Sigmoid colon (tissue), 7 donors: ENCODE measurements around the gene HACD2. TPM values are rescaled to one million over a fixed set of nuclear protein-coding genes. Genes with fewer than 3 reads are reported as not detected.

Experiments used
- DNase-seq: peaks from one replicate; pipeline ENCODE4 v3.0.0-alpha.2; 2019
- H3K27ac ChIP-seq, 4 donors: fragments of 200-600 bp; sonication (generic); one replicate each; pipeline ENCODE4 v1.5.1; 2016 to 2019; ENCODE audit warnings: mild to moderate bottlenecking in 1 of 4
- H3K27me3 ChIP-seq, 3 donors: fragments of 200-600 bp; sonication (generic); one replicate each; pipeline ENCODE4 v1.5.1; 2019; ENCODE audit warnings: mild to moderate bottlenecking in 1 of 3
- H3K36me3 ChIP-seq, 4 donors: fragments of 200-600 bp; sonication (generic); one replicate each; pipeline ENCODE4 v1.5.1; 2016 to 2019
- H3K4me1 ChIP-seq, 4 donors: fragments of 200-600 bp; sonication (generic); one replicate each; pipeline ENCODE4 v1.5.1; 2017 to 2019
- H3K4me3 ChIP-seq, 4 donors: fragments of 200-600 bp; sonication (generic); one replicate each; pipeline ENCODE4 v1.5.1; 2017 to 2019; ENCODE audit warnings: mild to moderate bottlenecking in 2 of 4, moderate library complexity in 1 of 4
- H3K9me3 ChIP-seq, 4 donors: fragments of 200-600 bp in 3 of 4; sonication (generic) in 3 of 4; one replicate each; pipeline versions ENCODE4 v1.5.1 to v1.6.1; 2013 to 2019
- CTCF ChIP-seq, 4 experiments: fragments of 450-650 bp in 3 of 4; fragments of 200-600 bp in 1 of 4; IDR thresholded peaks; one replicate each; pipeline ENCODE4 v1.5.1; 2016 to 2019; ENCODE audit warnings: antibody characterized with exemption in 4 of 4, mild to moderate bottlenecking in 3 of 4, moderate library complexity in 2 of 4
- EP300 ChIP-seq, 4 donors: sonication (generic); formaldehyde crosslinking; IDR thresholded peaks; one replicate each; pipeline ENCODE4 v1.6.1; 2017; ENCODE audit warnings: antibody characterized with exemption in 4 of 4
- POLR2A ChIP-seq, 2 donors: fragments of 450-650 bp; IDR thresholded peaks; one replicate each; pipeline ENCODE4 v1.6.1; 2016; ENCODE audit warnings: antibody characterized with exemption in 2 of 2, mild to moderate bottlenecking in 2 of 2, moderate library complexity in 2 of 2
- POLR2AphosphoS5 ChIP-seq, 4 donors: sonication (generic); formaldehyde crosslinking; IDR thresholded peaks; one replicate each; pipeline ENCODE4 v1.6.1; 2017; ENCODE audit warnings: antibody characterized with exemption in 4 of 4
- WGBS, 2 donors: extraction: QIAGEN DNeasy Blood & Tissue Kit; methylation state at CpG; one replicate each; pipeline ENCODE4 v1.1.7; 2013; 5-methylcytosine and 5-hydroxymethylcytosine counted together
- intact Hi-C: fragments of 100-400 bp; cut with DNase I; formaldehyde crosslinking; loops from one replicate; pipeline ENCODE4 v1.15.1; 2023
- polyA plus RNA-seq, 3 donors: library from polyadenylated mRNA; stranded (reverse); fragments of 200-250 nt; gene quantifications; one replicate each; pipeline ENCODE4 v1.2.3, GENCODE V29; 2013
- total RNA-seq, 4 donors: library from RNA; depleted of rRNA; stranded (reverse); fragments of >200 nt; gene quantifications; one replicate each; pipeline ENCODE4 v1.1.0, GENCODE V29; 2016
- donor health status: healthy with polysubstance abuse.
- donor health status: Bipolar disorder and iron deficiency.
- donor health status: healthy.

Gene HACD2
- total and polyA plus RNA-seq, 7 donors: 6.6 to 26.4 (median 18.6) TPM

GRCh38 chr3:123469323-123469995, 115.4 kb downstream of the HACD2 start:
- Histone ChIP-seq H3K27me3 (no peaks in the 10 kb centered on the region), H3K4me1 (no peaks in the 10 kb centered on the region), H3K36me3 (no peaks in the 10 kb centered on the region), H3K4me3 (no peak overlapping the region), H3K9me3 (no peaks in the 10 kb centered on the region), H3K27ac (no peak overlapping the region)
- intact Hi-C loops: no loop called here
- DNase-seq: no peak
- WGBS, 2 donors: 77 to 85% methylated on average over 11 of the region's 11 CpGs
- TF ChIP-seq POLR2A (IDR thresholded peaks at IDR 0.05) (no peak), CTCF (IDR thresholded peaks at IDR 0.05) (no peak), EP300 (IDR thresholded peaks at IDR 0.05) (no peak), POLR2AphosphoS5 (IDR thresholded peaks at IDR 0.05) (no peak)

- intact Hi-C loops: no loop called here
- Histone ChIP-seq H3K27me3 (no peaks in the 10 kb centered on the region), H3K4me1 (no peaks in the 10 kb centered on the region), H3K4me3 (no peak overlapping the region), H3K27ac (no peak overlapping the region), H3K9me3 (no peaks in the 10 kb centered on the region), H3K36me3 (no peaks in the 10 kb centered on the region)
- peak; percentile 6 for DNase-seq
- TF ChIP-seq POLR2AphosphoS5 (IDR thresholded peaks at IDR 0.05) (no peak), CTCF (IDR thresholded peaks at IDR 0.05) (no peak), EP300 (IDR thresholded peaks at IDR 0.05) (no peak)
- WGBS, 2 donors: 23 to 74% methylated on average over 5 of the region's 5 CpGs
Observed at GRCh38 chr3:123467046-123467445, 117.8 kb downstream of the HACD2 start.

- H3K27ac ChIP-seq: no peak overlapping the region
- no peaks in the 10 kb centered on the region for H3K36me3 ChIP-seq
- intact Hi-C loops: no loop called here
- 75 to 80% methylated on average over 7 of the region's 7 CpGs for WGBS, 2 donors
- DNase-seq: no peak
- no peaks in the 10 kb centered on the region for H3K4me1 ChIP-seq
- H3K9me3 ChIP-seq: no peaks in the 10 kb centered on the region
- TF ChIP-seq POLR2AphosphoS5 (IDR thresholded peaks at IDR 0.05) (no peak), POLR2A (IDR thresholded peaks at IDR 0.05) (no peak), EP300 (IDR thresholded peaks at IDR 0.05) (no peak), CTCF (IDR thresholded peaks at IDR 0.05) (no peak)
- no peak overlapping the region for H3K4me3 ChIP-seq
- H3K27me3 ChIP-seq: no peaks in the 10 kb centered on the region
Observed at GRCh38 chr3:123464211-123464610, 120.6 kb downstream of the HACD2 start.

- 53 to 68% methylated on average over 8 of the region's 8 CpGs for WGBS, 2 donors
- TF ChIP-seq EP300 (IDR thresholded peaks at IDR 0.05) (no peak), CTCF (IDR thresholded peaks at IDR 0.05) (no peak), POLR2A (IDR thresholded peaks at IDR 0.05) (no peak), POLR2AphosphoS5 (IDR thresholded peaks at IDR 0.05) (no peak)
- intact Hi-C loops: no loop called here
- no peaks in the 10 kb centered on the region for H3K9me3 ChIP-seq
- H3K27ac ChIP-seq: no peak overlapping the region
- peaks cover 0 to 28% (median 5%) of the 10 kb centered on the region in 3 donors for H3K27me3 ChIP-seq
- no peak overlapping the region for H3K4me3 ChIP-seq
- H3K4me1 ChIP-seq: no peaks in the 10 kb centered on the region
- no peak for DNase-seq
- no peaks in the 10 kb centered on the region for H3K36me3 ChIP-seq
Observed at GRCh38 chr3:123459862-123460261, 125.0 kb downstream of the HACD2 start.

GRCh38 chr3:123458255-123458654, 126.6 kb downstream of the HACD2 start:
- H3K27ac ChIP-seq: no peak overlapping the region
- no peaks in the 10 kb centered on the region for H3K36me3 ChIP-seq
- no peak for DNase-seq
- H3K4me3 ChIP-seq: no peak overlapping the region
- peaks cover 0 to 28% (median 5%) of the 10 kb centered on the region in 3 donors for H3K27me3 ChIP-seq
- H3K4me1 ChIP-seq: no peaks in the 10 kb centered on the region
- TF ChIP-seq POLR2A (IDR thresholded peaks at IDR 0.05) (no peak), EP300 (IDR thresholded peaks at IDR 0.05) (no peak), CTCF (IDR thresholded peaks at IDR 0.05) (no peak), POLR2AphosphoS5 (IDR thresholded peaks at IDR 0.05) (no peak)
- no peaks in the 10 kb centered on the region for H3K9me3 ChIP-seq
- 84 to 86% methylated on average over 5 of the region's 5 CpGs for WGBS, 2 donors
- intact Hi-C loops: no loop called here
